HG03060 (cell line): Measurements from ENCODE around the gene APOC4.
"Not testable (repeated sequence)": the region's sequence is repeated elsewhere in the genome, so short reads cannot be mapped to it uniquely, and the experiment has no call there.

Experiments used
- ATAC-seq: cut with Tn5 transposase; IDR thresholded peaks from one replicate; pipeline ENCODE4 v1.9.1; 2021; ENCODE audit warnings: low read depth, moderate number of reproducible peaks; ENCODE audit not compliant: unreplicated experiment

The APOC4 gene

GRCh38 chr19:44957526-44957925 lies 15.5 kb downstream of the APOC4 start:
- ATAC-seq: no peak

GRCh38 chr19:44958090-44958489 lies 16.1 kb downstream of the APOC4 start:
- no peak for ATAC-seq

DNA sequence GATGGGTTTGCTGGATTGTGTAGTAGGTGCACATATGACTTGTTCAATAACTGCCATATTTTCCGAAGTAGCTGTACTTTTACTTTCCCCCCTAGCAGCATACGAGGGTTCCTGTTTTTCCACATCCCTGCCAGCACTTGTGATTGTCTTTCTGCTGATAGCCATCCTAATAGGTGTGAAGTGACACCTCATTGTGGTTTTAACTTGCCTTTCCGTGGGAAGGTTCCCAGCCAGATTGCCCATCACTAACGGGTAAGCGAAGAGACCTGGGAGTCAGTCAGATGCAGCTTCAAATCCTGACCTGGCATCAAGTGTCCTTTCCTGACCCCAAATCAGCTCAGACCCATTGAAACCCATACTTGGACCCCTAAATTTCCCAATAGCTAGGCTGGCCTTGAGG lies 17.7 kb downstream of the APOC4 start:
- no peak for ATAC-seq

DNA sequence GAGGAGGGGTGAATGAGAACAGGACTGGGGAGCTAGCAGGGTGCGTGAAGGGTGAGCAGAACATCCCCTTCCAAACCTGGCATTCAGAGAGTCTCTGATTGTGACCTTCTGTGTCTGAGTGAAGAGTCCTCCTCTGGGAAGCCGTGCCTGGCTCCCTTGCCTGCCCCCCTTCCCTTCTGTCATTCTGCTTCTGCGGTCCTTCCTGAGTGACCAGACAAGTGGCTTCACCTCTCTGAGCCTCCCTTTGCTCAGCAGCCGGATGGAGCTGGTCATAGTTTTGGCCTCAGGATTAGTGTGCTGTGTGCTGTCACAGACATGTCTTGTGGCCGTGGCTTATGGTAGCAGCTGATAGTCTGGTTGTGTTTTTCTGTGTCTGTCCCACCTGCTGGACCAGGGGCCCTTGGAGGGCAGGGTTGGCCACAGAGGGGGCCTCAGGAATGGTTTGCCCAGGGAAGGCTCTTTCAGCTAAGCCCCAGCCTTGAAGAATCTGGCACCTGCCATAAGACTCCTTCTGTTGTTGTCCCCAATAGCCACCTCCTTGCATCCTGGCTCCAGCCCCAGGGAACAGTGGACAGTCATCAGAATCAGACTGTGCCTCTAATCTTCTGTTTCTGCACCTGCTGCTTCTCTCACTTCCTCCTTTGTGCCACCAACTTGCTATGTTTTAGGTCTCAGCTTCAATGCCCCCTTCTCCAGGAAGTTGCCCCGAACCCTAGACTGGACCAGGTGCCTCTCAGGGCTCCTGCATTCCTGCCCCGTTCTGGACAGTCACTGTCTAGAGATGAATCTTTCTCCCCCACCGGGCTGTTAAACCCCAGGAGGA lies 19.1 kb downstream of the APOC4 start:
- no peak for ATAC-seq

DNA sequence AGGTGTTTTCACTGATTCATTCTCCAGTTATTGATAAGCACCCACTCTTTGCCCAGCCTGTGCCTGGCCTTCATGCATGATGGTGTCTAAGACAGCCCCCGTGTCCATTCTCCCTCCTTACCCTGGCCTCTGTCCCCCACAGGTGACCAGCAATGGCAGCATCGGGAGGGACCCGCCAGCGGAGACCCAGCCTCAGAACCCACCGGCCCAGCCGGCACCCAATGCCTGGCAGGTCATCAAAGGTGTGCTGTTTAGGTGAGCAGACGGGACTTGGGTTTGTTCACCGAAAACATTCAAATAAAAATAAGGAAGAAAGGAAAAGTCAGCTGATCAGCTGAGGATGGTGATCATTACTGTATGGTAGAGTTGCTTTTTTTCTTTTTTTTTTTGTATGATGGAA lies 19.8 kb downstream of the APOC4 start:
- ATAC-seq: no peak

DNA sequence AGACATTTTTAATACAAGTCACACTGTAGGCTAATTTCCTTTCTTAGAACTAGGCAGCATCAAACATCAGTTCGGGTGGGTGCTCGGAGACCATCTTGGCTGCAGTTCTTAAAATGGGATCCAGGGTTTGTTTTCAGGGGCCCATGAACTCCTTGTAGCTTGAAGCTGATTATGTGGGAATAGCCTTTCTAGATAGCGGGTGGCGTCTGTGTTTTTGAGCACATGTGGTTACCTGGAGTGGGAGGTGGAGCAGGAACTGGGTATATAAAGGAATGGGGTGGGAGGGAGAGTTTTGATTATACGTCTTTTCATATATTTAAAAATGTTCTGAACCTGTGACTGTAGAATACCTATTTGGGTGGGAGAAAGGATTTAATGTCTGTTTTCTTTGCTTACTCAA lies 26.1 kb downstream of the APOC4 start:
- no peak for ATAC-seq

DNA sequence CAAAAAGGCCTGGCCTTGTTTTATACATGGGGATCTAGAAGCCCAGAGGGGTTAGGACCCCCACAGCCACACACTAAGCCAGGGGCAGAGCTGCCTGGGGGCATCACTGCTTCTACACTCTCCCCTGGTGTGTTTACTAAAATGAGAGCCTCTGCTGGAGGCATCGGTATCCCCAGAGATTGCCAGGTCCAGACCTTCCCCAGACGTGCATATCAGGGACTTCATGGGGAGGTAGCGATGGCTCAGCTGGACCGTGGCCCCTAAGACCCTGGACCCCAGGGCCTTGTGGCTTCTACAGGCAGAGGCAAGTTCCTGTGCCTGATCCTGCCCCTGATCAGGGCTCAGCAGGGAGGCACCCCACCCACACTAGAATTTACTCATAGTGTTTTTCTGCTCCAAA lies 26.6 kb downstream of the APOC4 start:
- ATAC-seq: no peak

DNA sequence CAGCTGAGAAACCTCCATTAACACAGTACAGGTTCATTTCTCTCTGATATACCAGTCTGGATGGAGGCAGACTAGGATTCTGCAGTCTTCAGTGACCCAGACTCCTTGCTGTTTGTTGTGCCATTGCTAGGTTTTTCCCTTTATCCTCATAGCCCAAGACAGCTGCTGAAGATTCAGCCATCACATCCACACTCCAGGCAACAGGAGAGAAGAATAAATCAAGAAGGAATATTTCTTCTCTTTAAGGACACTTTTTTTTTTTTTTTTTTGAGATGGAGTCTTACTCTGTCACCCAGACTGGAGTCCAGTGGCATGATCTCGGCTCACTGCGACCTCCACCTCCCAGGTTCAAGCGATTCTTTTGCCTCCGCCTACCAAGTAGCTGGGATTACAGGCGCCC lies 27.4 kb downstream of the APOC4 start:
- no peak for ATAC-seq

- not testable (repeated sequence) for ATAC-seq
Observed at GRCh38 chr19:44971451-44971850, 29.4 kb downstream of the APOC4 start.

GRCh38 chr19:44972802-44973201 lies 30.8 kb downstream of the APOC4 start:
- no peak for ATAC-seq

GRCh38 chr19:44973982-44974735 lies 32.1 kb downstream of the APOC4 start:
- ATAC-seq: no peak

GRCh38 chr19:44974857-44975256 lies 32.8 kb downstream of the APOC4 start:
- no peak for ATAC-seq

DNA sequence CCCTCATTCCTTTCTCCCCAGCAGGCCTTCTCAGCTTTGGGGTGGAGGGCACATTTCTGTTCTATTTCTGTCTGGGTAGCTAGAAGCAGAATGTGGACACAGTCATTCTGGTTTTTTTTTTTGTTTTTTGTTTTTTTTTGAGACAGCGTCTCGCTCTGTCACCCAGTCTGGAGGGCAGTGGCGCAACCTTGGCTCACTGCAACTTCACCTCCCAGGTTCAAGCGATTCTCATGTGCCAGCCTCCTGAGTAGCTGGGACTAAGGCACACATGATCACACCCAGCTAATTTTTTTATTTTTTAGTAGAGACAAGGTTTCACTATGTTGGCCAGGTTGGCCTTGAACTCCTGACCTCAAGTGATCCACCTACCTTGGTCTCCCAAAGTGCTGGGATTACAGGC lies 33.4 kb downstream of the APOC4 start:
- ATAC-seq: no peak

DNA sequence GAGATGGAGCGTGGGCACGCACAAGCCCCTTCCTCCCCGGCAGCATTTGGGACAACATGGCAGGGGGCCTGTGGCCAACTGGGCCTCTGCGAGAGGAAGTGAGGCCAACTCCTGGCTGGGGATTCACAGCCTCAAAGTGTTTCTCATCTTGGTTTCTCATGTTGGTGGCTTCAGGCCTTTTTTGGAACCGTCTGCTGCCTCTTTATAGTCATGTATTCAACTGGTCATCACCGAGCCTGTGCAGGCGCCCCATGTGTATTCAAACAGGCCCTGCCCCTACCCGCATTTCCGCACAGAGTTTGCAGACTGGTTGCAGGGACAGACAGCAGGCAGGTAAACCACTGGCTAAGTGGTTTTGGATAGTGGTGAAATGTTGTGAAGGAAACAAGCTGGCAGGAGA lies 42.0 kb downstream of the APOC4 start:
- ATAC-seq: no peak

DNA sequence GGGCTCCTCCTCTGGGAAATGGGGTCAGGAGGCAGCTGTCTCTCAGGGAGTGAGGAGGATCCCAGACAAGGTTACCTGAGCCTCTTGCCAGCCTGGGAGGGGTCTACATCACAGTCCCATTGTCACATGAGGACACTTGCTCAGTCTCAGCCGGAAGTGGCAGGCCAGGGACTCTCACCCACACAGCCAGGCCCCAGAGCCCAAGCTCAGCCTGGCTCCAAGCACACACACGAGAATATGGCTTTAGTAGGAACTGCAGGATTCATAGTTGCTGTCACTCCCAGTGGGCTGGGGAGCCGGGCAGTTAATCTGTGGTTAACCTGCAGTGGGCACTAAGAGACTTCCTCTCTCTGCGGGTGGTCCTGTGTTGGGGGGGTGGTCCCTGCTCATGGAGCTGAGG lies 43.4 kb downstream of the APOC4 start:
- no peak for ATAC-seq

- ATAC-seq: no peak
Observed at GRCh38 chr19:44986389-44986788, 44.4 kb downstream of the APOC4 start.

GRCh38 chr19:44987148-44987675 lies 45.2 kb downstream of the APOC4 start:
- no peak for ATAC-seq

- no peak for ATAC-seq
Observed at GRCh38 chr19:44988273-44988672, 46.2 kb downstream of the APOC4 start.

- no peak for ATAC-seq
Observed at GRCh38 chr19:44988896-44989556, 47.0 kb downstream of the APOC4 start.

- no peak for ATAC-seq
Observed at GRCh38 chr19:44990459-44990858, 48.4 kb downstream of the APOC4 start.

DNA sequence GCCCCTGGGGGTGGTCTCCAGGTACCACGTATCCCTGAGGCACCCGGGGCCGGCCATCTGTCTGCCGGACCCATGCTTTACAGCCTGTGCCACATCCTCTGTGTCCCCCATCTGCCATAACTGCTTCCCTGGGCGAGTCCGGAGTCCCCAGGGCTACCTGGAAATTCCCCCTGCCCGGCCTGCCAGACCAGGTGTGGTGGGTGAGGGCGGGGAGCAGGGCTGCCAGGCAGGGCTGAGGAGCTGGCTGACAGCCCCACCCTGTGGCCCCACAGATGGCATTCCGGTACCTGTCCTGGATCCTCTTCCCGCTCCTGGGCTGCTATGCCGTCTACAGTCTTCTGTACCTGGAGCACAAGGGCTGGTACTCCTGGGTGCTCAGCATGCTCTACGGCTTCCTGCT lies 48.9 kb downstream of the APOC4 start:
- ATAC-seq: no peak
